Measurements from ENCODE around the gene CACNA1B. TPM values are rescaled to one million over a fixed set of nuclear protein-coding genes. Genes with fewer than 3 reads are reported as not detected.
"Not testable (repeated sequence)": the region's sequence is repeated elsewhere in the genome, so short reads cannot be mapped to it uniquely, and the experiment has no call there.

CACNA1B gene
- total and polyA plus RNA-seq, 2 donors (not counting 1 experiment from before 2014, with no cell fraction given), result 0.01 to 0.17 TPM

GRCh38 chr9:138123086-138123485 is 245.5 kb downstream of the CACNA1B start:
- no peaks in the 10 kb centered on the region for H3K79me2 ChIP-seq (ENCODE audit: control insufficient read depth, insufficient read depth, low read length)
- no peaks in the 10 kb centered on the region for H3K36me3 ChIP-seq (ENCODE audit: control insufficient read depth, insufficient read depth, low read length)
- DNase-seq (ENCODE audit: low read depth in 2 of 2), result no peak
- no peaks in the 10 kb centered on the region for H3K27me3 ChIP-seq (ENCODE audit: control insufficient read depth, insufficient read depth, low read length)
- no peaks in the 10 kb centered on the region for H3K9me3 ChIP-seq (ENCODE audit: control insufficient read depth, insufficient read depth, low read depth, low read length)
- no peak overlapping the region for H3K4me3 ChIP-seq (replicated peaks in 1 of 4; ENCODE audit: control extremely low read depth in 1 of 4, insufficient read depth in 1 of 4, low read depth in 3 of 4, low read length in 4 of 4)
- H3K4me1 ChIP-seq (ENCODE audit: control insufficient read depth, extremely low read depth, insufficient read depth, low read length), result no peaks in the 10 kb centered on the region
- TF ChIP-seq EZH2 (IDR thresholded peaks at IDR 0.05; ENCODE audit: low read length, missing control alignments), result no peak
- no peak for TF ChIP-seq CTCF (conservative IDR thresholded peaks at IDR 0.05 in 1 of 2, IDR thresholded peaks at IDR 0.05 in 1 of 2; ENCODE audit: low read depth in 1 of 2, low read length in 2 of 2)
- H3K9ac ChIP-seq (ENCODE audit: insufficient read depth, low read length), result no peak overlapping the region
- H3K27ac ChIP-seq (ENCODE audit: insufficient read depth, low read length), result no peak overlapping the region
- no peak overlapping the region for H3K4me2 ChIP-seq (ENCODE audit: extremely low read depth, insufficient read depth, low read length)
- no peak overlapping the region for H2AFZ ChIP-seq (ENCODE audit: low read length)
- no peaks in the 10 kb centered on the region for H4K20me1 ChIP-seq (ENCODE audit: control insufficient read depth, extremely low read depth, insufficient read depth, low read length)

GRCh38 chr9:138126090-138126857 is 248.7 kb downstream of the CACNA1B start:
- H3K4me1 ChIP-seq (ENCODE audit: control insufficient read depth, extremely low read depth, insufficient read depth, low read length); H3K4me3 ChIP-seq (replicated peaks in 1 of 4; ENCODE audit: control extremely low read depth in 1 of 4, insufficient read depth in 1 of 4, low read depth in 3 of 4, low read length in 4 of 4); H3K36me3 ChIP-seq (ENCODE audit: control insufficient read depth, insufficient read depth, low read length); H3K9me3 ChIP-seq (ENCODE audit: control insufficient read depth, insufficient read depth, low read depth, low read length); DNase-seq (ENCODE audit: low read depth in 2 of 2); H3K79me2 ChIP-seq (ENCODE audit: control insufficient read depth, insufficient read depth, low read length); H3K9ac ChIP-seq (ENCODE audit: insufficient read depth, low read length); H3K27me3 ChIP-seq (ENCODE audit: control insufficient read depth, insufficient read depth, low read length); H2AFZ ChIP-seq (ENCODE audit: low read length); H3K4me2 ChIP-seq (ENCODE audit: extremely low read depth, insufficient read depth, low read length); H4K20me1 ChIP-seq (ENCODE audit: control insufficient read depth, extremely low read depth, insufficient read depth, low read length); H3K27ac ChIP-seq (ENCODE audit: insufficient read depth, low read length): not testable (repeated sequence)

GRCh38 chr9:138126858-138127584 is 249.4 kb downstream of the CACNA1B start:
- H2AFZ ChIP-seq (ENCODE audit: low read length); H3K36me3 ChIP-seq (ENCODE audit: control insufficient read depth, insufficient read depth, low read length); H3K4me2 ChIP-seq (ENCODE audit: extremely low read depth, insufficient read depth, low read length); H3K9me3 ChIP-seq (ENCODE audit: control insufficient read depth, insufficient read depth, low read depth, low read length); H3K4me3 ChIP-seq (replicated peaks in 1 of 4; ENCODE audit: control extremely low read depth in 1 of 4, insufficient read depth in 1 of 4, low read depth in 3 of 4, low read length in 4 of 4); H3K27ac ChIP-seq (ENCODE audit: insufficient read depth, low read length); H3K4me1 ChIP-seq (ENCODE audit: control insufficient read depth, extremely low read depth, insufficient read depth, low read length); H3K9ac ChIP-seq (ENCODE audit: insufficient read depth, low read length); H3K79me2 ChIP-seq (ENCODE audit: control insufficient read depth, insufficient read depth, low read length); DNase-seq (ENCODE audit: low read depth in 2 of 2); H3K27me3 ChIP-seq (ENCODE audit: control insufficient read depth, insufficient read depth, low read length); H4K20me1 ChIP-seq (ENCODE audit: control insufficient read depth, extremely low read depth, insufficient read depth, low read length): not testable (repeated sequence)

GRCh38 chr9:138128027-138128426 is 250.4 kb downstream of the CACNA1B start:
- not testable (repeated sequence) for H2AFZ ChIP-seq (ENCODE audit: low read length); H3K9me3 ChIP-seq (ENCODE audit: control insufficient read depth, insufficient read depth, low read depth, low read length); H3K9ac ChIP-seq (ENCODE audit: insufficient read depth, low read length); H4K20me1 ChIP-seq (ENCODE audit: control insufficient read depth, extremely low read depth, insufficient read depth, low read length); H3K36me3 ChIP-seq (ENCODE audit: control insufficient read depth, insufficient read depth, low read length); DNase-seq (ENCODE audit: low read depth in 2 of 2); H3K79me2 ChIP-seq (ENCODE audit: control insufficient read depth, insufficient read depth, low read length); H3K4me1 ChIP-seq (ENCODE audit: control insufficient read depth, extremely low read depth, insufficient read depth, low read length); H3K4me3 ChIP-seq (replicated peaks in 1 of 4; ENCODE audit: control extremely low read depth in 1 of 4, insufficient read depth in 1 of 4, low read depth in 3 of 4, low read length in 4 of 4); H3K27ac ChIP-seq (ENCODE audit: insufficient read depth, low read length); H3K27me3 ChIP-seq (ENCODE audit: control insufficient read depth, insufficient read depth, low read length); H3K4me2 ChIP-seq (ENCODE audit: extremely low read depth, insufficient read depth, low read length)

GRCh38 chr9:138129318-138129717 is 251.7 kb downstream of the CACNA1B start:
- not testable (repeated sequence) for H2AFZ ChIP-seq (ENCODE audit: low read length); H3K9me3 ChIP-seq (ENCODE audit: control insufficient read depth, insufficient read depth, low read depth, low read length); H3K4me2 ChIP-seq (ENCODE audit: extremely low read depth, insufficient read depth, low read length); H3K27ac ChIP-seq (ENCODE audit: insufficient read depth, low read length); H3K4me1 ChIP-seq (ENCODE audit: control insufficient read depth, extremely low read depth, insufficient read depth, low read length); DNase-seq (ENCODE audit: low read depth in 2 of 2); H3K36me3 ChIP-seq (ENCODE audit: control insufficient read depth, insufficient read depth, low read length); H3K4me3 ChIP-seq (replicated peaks in 1 of 4; ENCODE audit: control extremely low read depth in 1 of 4, insufficient read depth in 1 of 4, low read depth in 3 of 4, low read length in 4 of 4); H3K9ac ChIP-seq (ENCODE audit: insufficient read depth, low read length); H3K27me3 ChIP-seq (ENCODE audit: control insufficient read depth, insufficient read depth, low read length); H4K20me1 ChIP-seq (ENCODE audit: control insufficient read depth, extremely low read depth, insufficient read depth, low read length); H3K79me2 ChIP-seq (ENCODE audit: control insufficient read depth, insufficient read depth, low read length)

Measured in fibroblast of lung (primary cell).